ENCODE results near the gene MYO3B.
"Not testable (repeated sequence)": the region's sequence is repeated elsewhere in the genome, so short reads cannot be mapped to it uniquely, and the experiment has no call there.

The MYO3B gene

DNA sequence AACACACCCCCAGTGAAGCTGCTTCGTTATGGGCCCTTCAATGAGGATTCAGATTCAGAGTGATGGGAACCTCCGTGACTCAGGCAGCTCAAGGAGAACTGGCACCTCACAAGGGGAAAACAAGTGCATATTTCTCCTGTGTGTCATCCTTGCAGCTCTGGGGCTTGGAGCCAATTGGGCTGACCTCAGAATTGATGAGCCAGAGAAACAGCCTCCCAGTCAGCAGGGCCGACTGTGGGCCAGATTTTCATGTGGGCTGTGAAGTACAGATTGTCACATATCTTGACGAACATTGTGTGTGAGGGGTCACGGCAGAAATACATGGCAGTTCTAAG lies 347.6 kb downstream of the MYO3B start:
- DNase-seq = no peak

- no peak for DNase-seq
Observed at GRCh38 chr2:170530284-170530745, 352.4 kb downstream of the MYO3B start.

GRCh38 chr2:170530803-170531564 lies 353.0 kb downstream of the MYO3B start:
- no peak for DNase-seq

- DNase-seq = no peak
Observed at GRCh38 chr2:170531876-170532275, 353.9 kb downstream of the MYO3B start.

DNA sequence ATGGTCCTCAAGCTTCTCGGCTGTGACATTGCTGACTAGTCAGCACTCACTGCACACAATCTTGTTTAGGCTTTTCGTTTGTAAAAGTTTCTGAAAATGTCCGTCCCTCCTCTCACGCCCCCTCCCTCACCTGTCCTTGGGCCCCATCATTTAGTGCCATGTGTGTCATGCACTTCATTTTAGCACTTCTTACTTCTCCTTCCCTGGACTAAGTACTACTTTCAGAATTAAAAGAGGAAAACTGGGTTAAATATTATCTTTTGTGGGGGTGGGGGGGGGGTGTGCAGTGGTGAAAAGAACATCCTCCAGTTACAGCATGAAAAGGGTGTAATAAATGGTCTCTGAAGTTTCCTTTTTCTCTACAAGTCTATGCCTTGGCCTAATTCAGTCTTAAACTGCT lies 355.2 kb downstream of the MYO3B start:
- DNase-seq = no peak

DNA sequence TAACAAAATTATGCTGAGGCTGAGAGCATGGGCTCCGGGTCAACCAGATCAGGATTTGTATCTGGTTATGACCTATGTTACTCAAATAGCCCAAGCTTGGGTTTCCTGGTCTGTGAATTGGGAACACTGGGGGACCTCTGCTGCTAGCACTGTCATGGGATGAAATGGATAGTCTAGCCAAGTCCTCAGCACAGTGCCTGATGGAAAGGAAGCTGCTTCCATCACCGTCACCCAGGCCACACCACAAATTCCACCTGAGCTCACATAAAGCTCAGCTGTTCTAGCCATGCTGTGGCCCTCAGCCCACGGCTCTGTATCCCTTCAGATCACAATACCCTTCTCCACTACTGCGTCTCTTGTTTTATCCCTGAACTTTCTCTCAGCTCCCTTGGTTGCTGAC lies 357.6 kb downstream of the MYO3B start:
- DNase-seq = no peak

- no peak for DNase-seq
Observed at GRCh38 chr2:170544817-170545216, 366.9 kb downstream of the MYO3B start.

DNA sequence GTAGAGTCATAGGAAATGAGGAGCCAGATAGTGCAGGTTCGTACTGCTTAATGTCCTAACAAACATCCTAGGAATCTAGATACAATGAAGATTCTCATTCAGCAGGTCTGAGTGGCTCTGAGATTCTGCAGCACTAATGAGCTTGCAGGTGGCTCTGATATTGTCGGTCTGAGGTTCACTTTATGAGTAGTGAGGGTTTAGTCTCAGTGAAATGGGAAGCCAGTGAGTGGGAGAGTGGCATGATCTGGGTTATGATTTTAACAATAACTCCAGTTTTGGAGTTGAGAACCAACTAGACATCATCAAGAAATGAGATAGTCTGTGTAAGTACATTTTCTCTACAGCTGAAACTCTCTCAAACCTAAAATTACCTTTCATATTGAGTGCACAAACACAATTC lies 370.4 kb downstream of the MYO3B start:
- DNase-seq = no peak

- DNase-seq = no peak
Observed at GRCh38 chr2:170550501-170550900, 372.6 kb downstream of the MYO3B start.

- DNase-seq = not testable (repeated sequence)
Observed at GRCh38 chr2:170551899-170552298, 374.0 kb downstream of the MYO3B start.

DNA sequence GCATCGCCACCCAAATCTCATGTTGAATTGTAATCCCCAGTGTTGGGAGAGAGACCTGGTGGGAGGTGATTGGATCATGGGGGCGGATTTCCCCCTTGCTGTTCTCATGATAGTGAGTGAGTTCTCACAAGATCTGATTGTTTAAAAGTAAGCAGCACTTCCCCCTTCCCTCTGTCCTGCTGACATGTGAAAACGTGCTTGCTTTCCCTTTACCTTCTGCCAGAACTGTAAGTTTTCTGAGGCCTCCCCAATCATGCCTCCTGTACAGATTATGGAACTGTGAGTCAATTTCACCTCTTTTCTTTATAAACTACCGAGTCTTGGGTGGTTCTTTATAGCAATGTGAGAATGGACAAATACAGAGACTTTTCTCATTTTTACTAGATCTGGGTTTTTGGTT lies 375.8 kb downstream of the MYO3B start:
- DNase-seq = no peak

DNA sequence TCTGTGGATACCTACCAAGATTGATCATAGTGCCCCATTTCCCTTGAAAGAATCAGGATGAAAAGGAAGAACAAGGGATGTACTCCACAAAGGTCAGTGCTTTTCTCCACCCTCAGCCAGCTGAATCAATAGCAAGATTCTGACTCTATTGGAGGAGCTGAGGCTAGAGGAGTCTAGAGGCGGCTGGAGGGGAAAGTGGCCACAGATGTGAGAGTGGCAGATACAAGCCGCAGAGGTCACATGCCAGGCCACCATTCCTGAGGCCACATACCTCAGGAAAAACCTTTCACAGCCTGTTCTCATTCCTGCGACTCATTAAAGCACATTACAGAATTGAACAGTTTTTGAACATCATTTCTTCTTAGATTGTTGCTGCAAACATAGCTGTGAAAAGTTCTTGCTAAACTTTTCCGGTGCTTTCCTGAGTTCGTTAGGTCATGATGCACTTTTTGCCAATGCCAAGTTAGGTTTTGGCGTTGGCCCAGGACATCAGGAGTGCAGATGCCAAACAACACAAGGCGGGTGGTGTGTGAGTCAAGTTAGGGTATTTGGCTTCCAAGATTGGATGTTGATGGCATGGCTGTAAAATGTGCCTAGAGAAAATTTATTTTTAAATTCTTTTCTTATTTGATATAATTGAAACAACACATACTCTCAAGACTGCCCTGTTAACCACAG lies 376.5 kb downstream of the MYO3B start:
- DNase-seq = no peak

GRCh38 chr2:170562928-170563327 lies 385.0 kb downstream of the MYO3B start:
- no peak for DNase-seq

DNA sequence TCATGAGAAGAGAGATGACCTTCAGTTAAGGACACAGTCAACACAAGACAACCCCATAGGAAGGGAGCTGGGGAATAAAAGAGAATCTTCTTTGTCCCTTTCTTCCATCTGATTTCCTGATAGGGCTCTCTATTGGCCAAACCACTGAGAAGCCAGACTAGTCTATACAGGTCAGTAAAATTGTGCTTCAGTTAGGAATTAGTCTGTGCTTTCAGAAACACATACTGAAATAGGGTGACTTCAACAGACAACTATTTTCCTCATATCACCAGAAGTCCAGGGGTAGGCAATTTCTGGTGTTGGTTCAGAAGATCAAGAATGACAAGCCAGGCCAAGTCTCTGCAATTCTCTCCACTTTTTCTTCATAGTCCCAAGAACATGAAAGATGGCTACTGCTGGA lies 385.5 kb downstream of the MYO3B start:
- DNase-seq = no peak

DNA sequence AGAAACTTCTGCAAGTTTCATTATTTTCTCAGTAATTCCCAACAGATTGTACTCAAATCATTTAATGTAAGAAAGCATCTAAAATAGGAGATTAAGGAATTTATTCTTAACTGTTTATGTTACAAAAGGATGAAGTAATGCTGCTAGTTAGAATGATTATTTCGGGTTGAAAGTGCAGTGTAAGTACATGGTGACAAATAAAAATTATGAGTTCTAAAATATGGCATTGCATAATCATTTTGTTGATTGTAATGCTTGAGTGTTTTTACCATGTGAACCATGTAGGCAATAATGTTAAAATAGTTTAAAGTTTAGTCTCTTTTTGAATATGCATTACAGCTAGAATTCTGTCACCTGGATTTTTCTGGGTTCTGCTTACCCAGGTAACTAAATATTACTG lies 388.2 kb downstream of the MYO3B start:
- no peak for DNase-seq

- no peak for DNase-seq
Observed at GRCh38 chr2:170567429-170567828, 389.5 kb downstream of the MYO3B start.

DNA sequence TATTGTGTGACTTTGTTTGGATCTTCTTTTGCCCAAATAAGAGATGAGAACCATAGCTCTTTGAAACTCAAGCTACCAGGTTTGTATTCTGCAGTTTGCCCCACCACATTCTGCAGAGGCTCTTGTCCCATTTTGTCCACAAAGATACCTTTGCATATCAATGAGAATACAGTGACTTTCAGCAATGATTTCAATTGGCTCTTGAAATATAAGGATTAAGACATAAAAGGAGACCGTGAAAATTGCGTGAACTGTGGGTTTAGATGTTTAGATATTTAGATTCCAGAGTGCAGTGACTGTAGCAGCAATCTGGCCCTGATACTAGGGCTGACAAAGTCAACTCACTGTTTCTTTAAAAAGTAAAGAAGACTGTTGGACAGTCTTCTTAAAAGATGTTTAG lies 390.6 kb downstream of the MYO3B start:
- no peak for DNase-seq

- no peak for DNase-seq
Observed at GRCh38 chr2:170571612-170572011, 393.7 kb downstream of the MYO3B start.

DNA sequence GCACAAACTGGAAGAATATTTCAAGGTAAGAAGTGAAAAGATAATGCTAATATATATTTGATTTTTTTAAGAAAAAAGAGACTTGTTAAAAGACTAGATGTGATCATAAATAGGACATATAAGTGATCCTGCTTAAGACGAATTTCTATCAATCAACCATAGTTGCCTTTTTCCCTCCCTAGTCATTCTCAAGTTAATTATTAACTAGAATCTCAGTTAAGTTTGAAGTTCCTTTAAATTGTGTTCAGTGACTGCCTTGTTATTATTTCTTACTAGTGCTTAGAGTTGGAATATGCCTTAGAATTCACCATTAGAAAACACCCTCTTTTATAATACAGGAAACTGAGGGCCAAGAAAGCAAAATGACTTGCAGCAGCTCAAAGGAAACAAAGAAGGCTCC lies 395.7 kb downstream of the MYO3B start:
- no peak for DNase-seq

DNA sequence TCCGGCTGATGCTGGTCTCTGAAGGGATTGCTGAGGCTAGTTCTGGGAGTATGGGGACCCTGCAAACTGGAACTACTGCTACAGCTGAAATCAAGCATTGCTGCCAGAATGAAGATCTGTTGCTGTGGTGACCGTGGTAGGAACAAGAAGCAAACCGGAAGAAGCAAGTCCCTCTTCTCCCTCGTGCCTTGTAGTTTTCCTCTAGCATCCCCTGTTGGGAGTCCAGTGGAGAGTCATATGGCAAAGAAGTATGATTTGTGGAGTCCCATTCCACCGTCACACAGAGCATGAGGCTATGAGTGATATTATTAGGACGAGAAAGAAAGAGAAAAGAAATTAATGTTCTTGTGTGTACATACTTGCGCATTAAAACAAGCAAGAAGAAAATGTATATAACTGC lies 398.3 kb downstream of the MYO3B start:
- DNase-seq = no peak

DNA sequence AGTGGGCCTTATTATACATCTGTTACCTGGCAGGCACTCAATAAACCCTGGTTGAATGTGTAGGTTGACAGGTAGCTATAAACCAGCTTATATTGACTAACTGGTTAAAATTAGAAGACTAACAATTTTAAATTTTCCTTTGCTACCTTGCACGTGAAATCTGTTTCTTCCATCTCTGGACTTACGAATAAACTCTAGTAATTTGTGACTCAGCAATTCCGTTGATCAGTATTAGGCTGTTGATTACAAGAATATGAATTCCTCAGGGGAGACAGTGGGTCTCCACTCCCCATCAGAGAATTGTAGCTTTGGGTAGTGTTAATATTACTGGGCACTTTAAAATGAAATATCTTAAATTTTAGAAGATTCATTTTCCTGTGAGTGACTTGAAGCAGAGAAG lies 399.4 kb downstream of the MYO3B start:
- DNase-seq = no peak

DNA sequence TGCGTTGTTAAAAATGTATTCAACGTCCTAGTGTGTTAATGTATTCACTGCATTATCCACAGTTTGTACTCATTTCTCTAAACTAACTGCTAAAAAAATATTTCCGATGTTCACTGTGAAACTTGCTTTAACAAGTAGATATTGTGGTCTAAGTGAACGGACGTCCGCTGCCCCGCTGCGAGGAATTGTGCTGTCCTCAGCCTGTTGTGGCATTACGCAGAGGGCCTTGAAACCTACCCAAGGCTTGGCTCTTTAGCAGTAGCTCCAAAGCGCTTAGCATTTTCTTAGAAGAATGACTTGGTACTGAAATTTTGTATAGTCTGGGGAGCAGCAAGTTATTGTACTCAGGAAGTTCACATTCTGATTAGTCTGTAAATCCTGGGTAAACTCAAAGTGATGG lies 400.7 kb downstream of the MYO3B start:
- no peak for DNase-seq

GRCh38 chr2:170579511-170579910 lies 401.6 kb downstream of the MYO3B start:
- no peak for DNase-seq

GRCh38 chr2:170582313-170582712 lies 404.4 kb downstream of the MYO3B start:
- no peak for DNase-seq
